GM18520 (cell line): Measurements from ENCODE around the gene RANBP2.

Experiments used
- ATAC-seq: cut with Tn5 transposase; IDR thresholded peaks from one replicate; pipeline ENCODE4 v1.9.1; 2021; ENCODE audit not compliant: unreplicated experiment

RANBP2 gene

GRCh38 chr2:108834620-108835019 lies 115.3 kb downstream of the RANBP2 start:
- no peak for ATAC-seq

DNA sequence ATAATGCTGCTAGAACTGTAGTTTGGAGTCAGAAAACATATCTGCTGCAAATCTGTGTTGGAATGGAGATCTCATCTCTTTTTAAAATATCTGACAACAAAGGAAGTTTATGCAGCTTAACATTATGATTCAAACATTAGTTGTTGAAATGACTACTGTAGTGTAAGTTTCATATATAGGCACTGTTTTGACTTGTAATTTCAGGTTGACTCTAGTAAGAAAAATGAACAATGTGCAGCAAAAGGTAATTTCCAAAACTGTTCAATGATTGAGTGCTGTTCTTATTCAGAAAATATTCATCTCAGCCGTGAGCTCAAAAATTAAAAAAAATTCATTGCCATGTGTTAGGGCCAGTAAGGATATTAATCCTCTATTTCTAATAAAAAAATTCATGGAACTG lies 115.8 kb downstream of the RANBP2 start:
- ATAC-seq, result peak; percentile 68
